PC-3 (cell line): ENCODE data around the gene CROCC2. TPM values are rescaled to one million over a fixed set of nuclear protein-coding genes. Genes with fewer than 3 reads are reported as not detected.

Experiments
- ATAC-seq: fragments of 200-7000 bp; cut with Tn5 transposase; 2 replicates; pipeline ENCODE4 v1.9.1; 2020; ENCODE audit warnings: mild to moderate bottlenecking, moderate library complexity
- BruUV-seq: library from RNA; stranded (reverse); fragments of 400-500 nt; replicated peaks from 2 replicates; lab custom pipeline; 2021; lab: Mats Ljungman, UMichigan
- CTCF ChIA-PET: fragments of 300-600 bp; sonication (Branson Sonifier 250); formaldehyde crosslinking; loops from one replicate; lab custom pipeline; 2022; ENCODE audit warnings: antibody characterized with exemption; lab: Charles Lee
- POLR2A ChIA-PET: fragments of 300-600 bp; sonication (Branson Sonifier 250); formaldehyde crosslinking; loops from one replicate; lab custom pipeline; 2022; ENCODE audit warnings: antibody characterized with exemption; ENCODE audit not compliant: unreplicated experiment; lab: Charles Lee
- DNase-seq: peaks from one replicate; pipeline ENCODE4 v3.0.0-alpha.2; 2015
- H2AFZ ChIP-seq: fragments of 300-600 bp; sonication (generic); 2 replicates; pipeline ENCODE4 v1.6.0; 2016; ENCODE audit warnings: antibody characterized with exemption, low read length
- H3F3A ChIP-seq: fragments of 300-600 bp; sonication (generic); one replicate; pipeline ENCODE4 v1.6.0; 2017; ENCODE audit warnings: antibody characterized with exemption, low read length, control low read depth, mild to moderate bottlenecking; ENCODE audit not compliant: unreplicated experiment
- H3K27ac ChIP-seq: fragments of 300-600 bp; sonication (generic); 2 replicates; pipeline ENCODE4 v1.5.1; 2016; ENCODE audit warnings: mild to moderate bottlenecking, low read length
- H3K27me3 ChIP-seq: fragments of 300-600 bp; sonication (generic); 2 replicates; pipeline ENCODE4 v1.6.1; 2016; ENCODE audit warnings: low read length, mixed read lengths
- H3K36me3 ChIP-seq: fragments of 300-600 bp; sonication (generic); 2 replicates; pipeline ENCODE4 v1.6.1; 2016; ENCODE audit warnings: low read depth, mixed run types, low read length, mixed read lengths
- H3K4me1 ChIP-seq: fragments of 300-600 bp; sonication (generic); 2 replicates; pipeline ENCODE4 v1.5.1; 2016; ENCODE audit warnings: low read length; ENCODE audit not compliant: insufficient read depth
- H3K4me2 ChIP-seq: fragments of 300-600 bp; sonication (generic); 2 replicates; pipeline ENCODE4 v1.6.0; 2016; ENCODE audit warnings: low read length
- H3K4me3 ChIP-seq: fragments of 300-600 bp; sonication (generic); 2 replicates; pipeline ENCODE4 v1.5.1; 2016; ENCODE audit warnings: mild to moderate bottlenecking, low read length, mixed read lengths
- H3K79me2 ChIP-seq: fragments of 300-600 bp; sonication (generic); 2 replicates; pipeline ENCODE4 v1.6.1; 2017; ENCODE audit warnings: low read length, mixed read lengths
- H3K9ac ChIP-seq: fragments of 300-600 bp; sonication (generic); 2 replicates; pipeline ENCODE4 v1.6.0; 2016; ENCODE audit warnings: mild to moderate bottlenecking, low read length
- H3K9me2 ChIP-seq: fragments of 300-600 bp; sonication (generic); replicated peaks from 2 replicates; pipeline ENCODE4 v1.6.1; 2016; ENCODE audit warnings: mixed run types, low read length, mixed read lengths
- H3K9me3 ChIP-seq: fragments of 300-600 bp; sonication (generic); 2 replicates; pipeline ENCODE4 v1.6.1; 2016; ENCODE audit warnings: low read length, mixed read lengths
- H4K20me1 ChIP-seq: fragments of 300-600 bp; sonication (generic); 2 replicates; pipeline ENCODE4 v1.6.1; 2016; ENCODE audit warnings: low read length, mixed read lengths
- CTCF ChIP-seq: fragments of 300-600 bp; sonication (generic); conservative IDR thresholded peaks from 2 replicates; pipeline ENCODE4 v1.5.1; 2017; ENCODE audit warnings: antibody characterized with exemption, low read depth, mild to moderate bottlenecking, low read length
- EZH2 ChIP-seq: fragments of 300-600 bp; sonication (generic); IDR thresholded peaks from one replicate; pipeline ENCODE4 v1.6.1; 2017; ENCODE audit warnings: antibody characterized with exemption, mild to moderate bottlenecking, low read length; ENCODE audit not compliant: unreplicated experiment
- EZH2phosphoT487 ChIP-seq: fragments of 300-600 bp; sonication (generic); IDR thresholded peaks from 2 replicates; pipeline ENCODE4 v1.6.1; 2018; ENCODE audit warnings: mild to moderate bottlenecking, antibody characterized with exemption, low read length, borderline replicate concordance
- intact Hi-C: fragments of 100-400 bp; cut with micrococcal nuclease; formaldehyde crosslinking; loops from 2 replicates; pipeline ENCODE4 v1.9.0; 2023
- total RNA-seq: library from RNA; depleted of rRNA; stranded (reverse); fragments of >200 nt; gene quantifications from 2 replicates; pipeline ENCODE4 v1.2.3, GENCODE V29; 2014

Gene CROCC2
- total RNA-seq, 1 experiment from 2014 or later: not detected

- Histone ChIP-seq H3K9me2 (no peaks in the 10 kb centered on the region), H2AFZ (no peak overlapping the region), H3K4me1 (peaks cover 3% of the 10 kb centered on the region), H3K79me2 (no peaks in the 10 kb centered on the region), H3K9ac (no peak overlapping the region), H3K36me3 (no peaks in the 10 kb centered on the region), H3K4me2 (no peak overlapping the region), H3K27ac (no peak overlapping the region), H3K27me3 (no peaks in the 10 kb centered on the region; the same call in 1 of the 2 replicates), H3K4me3 (no peak overlapping the region), H3K9me3 (no peaks in the 10 kb centered on the region), H3F3A (no peaks in the 10 kb centered on the region), H4K20me1 (no peaks in the 10 kb centered on the region)
- intact Hi-C loops: no loop called here
- no TSS peak for BruUV-seq
- TF ChIP-seq EZH2 (no peak), CTCF (no peak), EZH2phosphoT487 (no peak)
- ChIA-PET POLR2A (no interaction called here), CTCF (no interaction called here)
- no peak for ATAC-seq
- DNase-seq: no peak
These were observed 61.8 kb downstream of the CROCC2 start for GRCh38 chr2:240967681-240968621.

- no peak for TF ChIP-seq EZH2phosphoT487
- TF ChIP-seq CTCF: no peak
- no peak for TF ChIP-seq EZH2
- Histone ChIP-seq H3K9me2 (no peaks in the 10 kb centered on the region), H3K27me3 (no peaks in the 10 kb centered on the region; the same call in 1 of the 2 replicates), H3K9me3 (no peaks in the 10 kb centered on the region), H2AFZ (no peak overlapping the region), H3K36me3 (no peaks in the 10 kb centered on the region), H3K79me2 (no peaks in the 10 kb centered on the region), H3K9ac (no peak overlapping the region), H3K4me2 (no peak overlapping the region), H3K4me1 (peaks cover 5% of the 10 kb centered on the region), H3K27ac (no peak overlapping the region), H3F3A (no peaks in the 10 kb centered on the region), H4K20me1 (no peaks in the 10 kb centered on the region), H3K4me3 (no peak overlapping the region)
- BruUV-seq: no TSS peak
- CTCF ChIA-PET: no interaction called here
- POLR2A ChIA-PET: no interaction called here
- intact Hi-C loops: no loop called here
- ATAC-seq (no peak), DNase-seq (no peak)
These were observed 62.8 kb downstream of the CROCC2 start for GRCh38 chr2:240968731-240969624.
